ENCODE measurements around the gene LRRC28. TPM values are rescaled to one million over a fixed set of nuclear protein-coding genes. Genes with fewer than 3 reads are reported as not detected.

The LRRC28 gene
- total and polyA plus RNA-seq, 10 of the 15 experiments (the other 5 are each of a cell fraction or from before 2014, with no cell fraction given), result 21.3 to 54.9 (median 27.7) TPM

DNA sequence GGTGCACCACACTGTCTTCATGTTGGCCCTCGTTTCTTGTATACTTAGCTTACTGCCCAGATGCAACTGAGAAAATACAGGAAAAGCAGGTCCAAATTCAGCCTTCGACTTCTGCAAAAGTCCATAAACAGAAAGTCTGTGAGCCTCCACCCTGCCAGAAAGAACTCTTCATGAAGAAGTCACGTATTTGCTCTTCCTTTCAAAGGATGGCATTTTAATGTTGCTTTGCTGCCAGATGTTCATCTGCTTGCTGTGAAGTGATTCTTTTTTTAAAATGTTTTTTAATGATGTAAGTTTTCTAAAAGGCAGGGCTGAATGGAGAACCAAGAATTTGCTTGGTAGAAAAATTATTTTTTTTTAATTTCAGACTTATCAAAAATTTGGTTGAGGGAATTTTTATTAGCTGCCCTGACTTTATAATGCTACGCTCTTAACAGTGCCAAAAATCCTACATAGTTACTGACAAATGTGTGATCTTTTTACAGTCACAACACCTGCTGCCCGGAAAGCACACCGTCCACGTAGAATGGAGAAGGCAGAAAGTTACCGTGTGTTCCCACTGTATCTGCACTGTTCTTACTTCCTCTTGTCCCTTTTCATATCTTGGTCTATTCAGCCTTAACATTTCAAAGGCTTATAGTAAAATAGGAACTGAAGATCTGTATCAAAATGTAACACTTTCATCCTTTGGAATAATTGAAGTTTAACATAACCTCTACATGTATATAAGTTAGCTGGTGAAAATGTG, 136.3 kb downstream of the LRRC28 start:
- no peaks in the 10 kb centered on the region for H4K20me1 ChIP-seq (ENCODE audit: control insufficient read depth, insufficient read depth)
- H3K9ac ChIP-seq (ENCODE audit: control insufficient read depth, insufficient read depth, low read length), result no peak overlapping the region
- H3K27ac ChIP-seq (ENCODE audit: control insufficient read depth, insufficient read depth), result no peak overlapping the region
- H3K36me3 ChIP-seq (ENCODE audit: control insufficient read depth in 2 of 2, insufficient read depth in 2 of 2, low read length in 1 of 2), result no peaks in the 10 kb centered on the region; a peak in 1 of 4 replicates
- intact Hi-C loops (cut with micrococcal nuclease; ENCODE audit: unreplicated experiment), result no loop called here
- WGBS (ENCODE audit: insufficient coverage, insufficient replicate concordance, low lambda C conversion rate, missing lambda C conversion rate), result 86% methylated on average over 8 of the region's 8 CpGs
- ChIA-PET POLR2A (no interaction called here), CTCF (interaction anchor here (1.1 to 1.2 kb wide), 2 partner anchors 10 to 14 kb away, joined by 3 read pairs; no protein-coding TSS in a partner anchor), RAD21 (ENCODE audit: unreplicated experiment) (interaction anchor here (2.5 kb wide), 1 partner anchor 317 kb away, joined by 5 read pairs; no protein-coding TSS in a partner anchor), SMC1A (ENCODE audit: uncharacterized antibody, unreplicated experiment) (no interaction called here)
- in situ Hi-C loops (cut with MboI), result no loop called here
- ATAC-seq (no peak), FAIRE-seq (peak; percentile 78), DNase-seq (ENCODE audit: low read depth, low spot score) (no peak)
- H3K27me3 ChIP-seq (replicated peaks in 1 of 2; ENCODE audit: control insufficient read depth in 2 of 2, insufficient read depth in 2 of 2, low read length in 1 of 2), result no peaks in the 10 kb centered on the region
- H3K4me1 ChIP-seq (ENCODE audit: control insufficient read depth, insufficient read depth, low read length), result no peaks in the 10 kb centered on the region
- H3K9me3 ChIP-seq (replicated peaks; ENCODE audit: control insufficient read depth, insufficient read depth, low read length), result peaks cover 3% of the 10 kb centered on the region; the same call in 1 of the 3 replicates
- H3K4me2 ChIP-seq (ENCODE audit: control insufficient read depth, insufficient read depth), result no peak overlapping the region
- H3K4me3 ChIP-seq, result no peak overlapping the region
- BruUV-seq (replicated peaks), result no TSS peak
- TF ChIP-seq, protein P1, sequence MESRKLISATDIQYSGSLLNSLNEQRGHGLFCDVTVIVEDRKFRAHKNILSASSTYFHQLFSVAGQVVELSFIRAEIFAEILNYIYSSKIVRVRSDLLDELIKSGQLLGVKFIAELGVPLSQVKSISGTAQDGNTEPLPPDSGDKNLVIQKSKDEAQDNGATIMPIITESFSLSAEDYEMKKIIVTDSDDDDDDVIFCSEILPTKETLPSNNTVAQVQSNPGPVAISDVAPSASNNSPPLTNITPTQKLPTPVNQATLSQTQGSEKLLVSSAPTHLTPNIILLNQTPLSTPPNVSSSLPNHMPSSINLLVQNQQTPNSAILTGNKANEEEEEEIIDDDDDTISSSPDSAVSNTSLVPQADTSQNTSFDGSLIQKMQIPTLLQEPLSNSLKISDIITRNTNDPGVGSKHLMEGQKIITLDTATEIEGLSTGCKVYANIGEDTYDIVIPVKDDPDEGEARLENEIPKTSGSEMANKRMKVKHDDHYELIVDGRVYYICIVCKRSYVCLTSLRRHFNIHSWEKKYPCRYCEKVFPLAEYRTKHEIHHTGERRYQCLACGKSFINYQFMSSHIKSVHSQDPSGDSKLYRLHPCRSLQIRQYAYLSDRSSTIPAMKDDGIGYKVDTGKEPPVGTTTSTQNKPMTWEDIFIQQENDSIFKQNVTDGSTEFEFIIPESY (IDR thresholded peaks at IDR 0.05), result no peak
- TF ChIP-seq FOXM1 (IDR thresholded peaks at IDR 0.05; ENCODE audit: low read depth, low read length) (no peak), CREB1 (IDR thresholded peaks at IDR 0.05; ENCODE audit: low read depth) (no peak)
- H2AFZ ChIP-seq (ENCODE audit: control insufficient read depth, low read depth, low read length), result no peak overlapping the region
- H3K79me2 ChIP-seq (ENCODE audit: control insufficient read depth, insufficient read depth, low read length), result no peaks in the 10 kb centered on the region

DNA sequence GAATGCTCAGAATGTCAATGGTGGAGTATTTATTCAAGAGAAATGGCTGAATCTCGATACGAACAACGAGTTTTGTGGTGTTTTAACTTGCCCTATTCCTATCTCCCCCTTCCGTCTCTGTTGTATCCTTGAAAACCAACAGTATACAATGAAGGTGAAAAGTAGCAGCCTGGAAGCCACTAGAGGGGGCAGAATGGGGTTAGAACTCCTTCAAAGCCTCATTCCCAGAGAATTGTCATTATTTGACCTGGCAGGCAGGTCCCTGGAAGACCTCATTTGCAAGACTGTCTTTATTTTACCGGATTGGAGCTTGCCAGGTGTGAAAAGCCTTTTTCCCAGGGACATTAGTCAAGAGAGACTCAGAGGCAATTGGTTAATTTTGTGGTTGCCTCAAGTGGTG, 139.4 kb downstream of the LRRC28 start:
- H3K4me3 ChIP-seq, result no peak overlapping the region
- no peaks in the 10 kb centered on the region for H3K79me2 ChIP-seq (ENCODE audit: control insufficient read depth, insufficient read depth, low read length)
- ChIA-PET POLR2A (no interaction called here), CTCF (no interaction called here), RAD21 (ENCODE audit: unreplicated experiment) (no interaction called here), SMC1A (ENCODE audit: uncharacterized antibody, unreplicated experiment) (interaction anchor here (2.0 kb wide), 1 partner anchor 313 kb away, joined by 8 read pairs; no protein-coding TSS in a partner anchor)
- no peaks in the 10 kb centered on the region for H3K4me1 ChIP-seq (ENCODE audit: control insufficient read depth, insufficient read depth, low read length)
- in situ Hi-C loops (cut with MboI) (no loop called here), intact Hi-C loops (cut with micrococcal nuclease; ENCODE audit: unreplicated experiment) (no loop called here)
- FAIRE-seq (no peak), DNase-seq (ENCODE audit: low read depth, low spot score) (no peak), ATAC-seq (no peak)
- H3K27me3 ChIP-seq (replicated peaks in 1 of 2; ENCODE audit: control insufficient read depth in 2 of 2, insufficient read depth in 2 of 2, low read length in 1 of 2), result no peaks in the 10 kb centered on the region
- no peak overlapping the region for H2AFZ ChIP-seq (ENCODE audit: control insufficient read depth, low read depth, low read length)
- no peak overlapping the region for H3K27ac ChIP-seq (ENCODE audit: control insufficient read depth, insufficient read depth)
- H3K9ac ChIP-seq (ENCODE audit: control insufficient read depth, insufficient read depth, low read length), result no peak overlapping the region
- no peaks in the 10 kb centered on the region for H4K20me1 ChIP-seq (ENCODE audit: control insufficient read depth, insufficient read depth)
- no peaks in the 10 kb centered on the region; a peak in 1 of 4 replicates for H3K36me3 ChIP-seq (ENCODE audit: control insufficient read depth in 2 of 2, insufficient read depth in 2 of 2, low read length in 1 of 2)
- peaks cover 3% of the 10 kb centered on the region; the same call in 1 of the 3 replicates for H3K9me3 ChIP-seq (replicated peaks; ENCODE audit: control insufficient read depth, insufficient read depth, low read length)
- no TSS peak for BruUV-seq (replicated peaks)
- WGBS (ENCODE audit: insufficient coverage, insufficient replicate concordance, low lambda C conversion rate, missing lambda C conversion rate), result 72% methylated on average over 5 of the region's 5 CpGs
- no peak overlapping the region for H3K4me2 ChIP-seq (ENCODE audit: control insufficient read depth, insufficient read depth)
- TF ChIP-seq, protein P2, sequence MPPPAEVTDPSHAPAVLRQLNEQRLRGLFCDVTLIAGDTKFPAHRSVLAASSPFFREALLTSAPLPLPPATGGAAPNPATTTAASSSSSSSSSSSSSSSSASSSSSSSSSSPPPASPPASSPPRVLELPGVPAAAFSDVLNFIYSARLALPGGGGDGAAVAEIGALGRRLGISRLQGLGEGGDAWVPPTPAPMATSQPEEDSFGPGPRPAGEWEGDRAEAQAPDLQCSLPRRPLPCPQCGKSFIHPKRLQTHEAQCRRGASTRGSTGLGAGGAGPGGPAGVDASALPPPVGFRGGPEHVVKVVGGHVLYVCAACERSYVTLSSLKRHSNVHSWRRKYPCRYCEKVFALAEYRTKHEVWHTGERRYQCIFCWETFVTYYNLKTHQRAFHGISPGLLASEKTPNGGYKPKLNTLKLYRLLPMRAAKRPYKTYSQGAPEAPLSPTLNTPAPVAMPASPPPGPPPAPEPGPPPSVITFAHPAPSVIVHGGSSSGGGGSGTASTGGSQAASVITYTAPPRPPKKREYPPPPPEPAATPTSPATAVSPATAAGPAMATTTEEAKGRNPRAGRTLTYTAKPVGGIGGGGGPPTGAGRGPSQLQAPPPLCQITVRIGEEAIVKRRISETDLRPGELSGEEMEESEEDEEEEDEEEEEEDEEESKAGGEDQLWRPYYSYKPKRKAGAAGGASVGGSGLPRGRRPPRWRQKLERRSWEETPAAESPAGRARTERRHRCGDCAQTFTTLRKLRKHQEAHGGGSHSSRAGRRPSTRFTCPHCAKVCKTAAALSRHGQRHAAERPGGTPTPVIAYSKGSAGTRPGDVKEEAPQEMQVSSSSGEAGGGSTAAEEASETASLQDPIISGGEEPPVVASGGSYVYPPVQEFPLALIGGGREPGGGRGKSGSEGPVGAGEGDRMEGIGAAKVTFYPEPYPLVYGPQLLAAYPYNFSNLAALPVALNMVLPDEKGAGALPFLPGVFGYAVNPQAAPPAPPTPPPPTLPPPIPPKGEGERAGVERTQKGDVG (CRISPR knock-in tag; IDR thresholded peaks at IDR 0.05), result no peak
- no peak for TF ChIP-seq NR2C1 (IDR thresholded peaks at IDR 0.05)
